Hematopoietic multipotent progenitor cell treated with erythropoietin and hydrocortisone succinate and interleukin-3 and kit ligand, for 17 days (in vitro differentiated cells): ENCODE data around the gene PPP2R2C.
A peak's percentile ranks its signal among the peaks of the same experiment; 100 is the strongest.

Source experiments
- DNase-seq: peaks from one replicate; pipeline ENCODE4 v3.0.0-alpha.2; 2015; ENCODE audit warnings: low spot score

Gene PPP2R2C

DNA sequence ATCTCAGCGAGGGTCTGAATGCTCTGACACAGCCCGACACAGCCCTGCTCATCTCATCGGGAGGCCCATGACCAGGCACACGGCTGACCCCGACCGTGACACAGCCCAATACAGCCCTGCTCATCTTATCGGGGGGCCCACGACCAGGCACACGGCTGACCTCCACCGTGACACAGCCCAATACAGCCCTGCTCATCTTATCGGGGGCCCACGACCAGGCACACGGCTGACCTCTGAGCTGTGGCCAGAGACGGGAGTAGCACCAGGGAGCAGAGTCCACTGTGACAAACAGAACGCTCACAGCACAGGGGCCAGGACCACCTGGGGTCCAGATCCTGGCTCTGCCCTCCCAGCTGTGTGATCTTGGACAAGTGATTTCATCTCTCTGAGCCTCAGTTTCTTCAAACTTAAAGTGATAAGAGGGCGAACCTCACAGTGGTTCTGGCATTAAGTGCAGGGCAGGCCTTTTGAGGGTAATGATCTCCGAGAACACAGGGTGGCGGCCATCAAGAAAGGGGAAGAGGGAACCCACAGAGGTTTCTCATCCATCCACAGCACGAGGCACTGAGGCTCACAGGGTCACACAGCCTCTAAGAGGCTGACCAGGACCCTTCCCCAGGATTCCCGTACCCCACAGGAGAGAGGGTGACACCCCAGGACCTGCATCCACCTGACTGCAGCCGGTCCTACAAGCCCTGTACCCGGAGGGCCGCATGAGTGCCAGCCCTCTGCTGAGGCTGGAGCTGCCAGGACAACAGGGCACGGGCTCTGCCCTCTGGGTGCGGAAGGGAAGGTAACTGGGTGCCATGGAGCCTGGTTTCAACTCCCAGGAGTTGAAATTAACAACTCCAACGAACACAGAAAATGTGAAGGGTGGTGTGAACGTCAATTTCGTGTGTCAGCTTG is 142.7 kb downstream of the PPP2R2C start:
- DNase-seq: no peak

DNA sequence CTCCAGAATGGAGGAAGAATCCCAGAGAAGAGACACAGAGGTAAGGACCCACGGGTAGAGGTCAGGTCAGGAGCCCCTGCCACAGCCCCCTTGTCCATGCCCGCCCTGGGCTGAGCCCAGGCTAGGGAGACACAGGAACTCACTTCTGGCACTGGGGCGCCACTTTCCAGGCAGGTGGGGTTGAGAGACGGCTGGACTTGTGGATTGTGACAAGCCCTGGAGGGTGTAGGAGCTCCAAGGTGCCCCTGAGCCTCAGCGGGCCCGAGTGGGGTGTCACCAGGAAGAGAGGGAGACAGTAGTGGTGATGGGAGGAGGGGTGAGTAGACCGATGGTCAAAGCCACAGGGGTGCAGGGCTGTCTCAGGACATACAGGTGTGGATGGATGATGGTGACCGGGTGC is 143.9 kb downstream of the PPP2R2C start:
- DNase-seq: no peak

DNA sequence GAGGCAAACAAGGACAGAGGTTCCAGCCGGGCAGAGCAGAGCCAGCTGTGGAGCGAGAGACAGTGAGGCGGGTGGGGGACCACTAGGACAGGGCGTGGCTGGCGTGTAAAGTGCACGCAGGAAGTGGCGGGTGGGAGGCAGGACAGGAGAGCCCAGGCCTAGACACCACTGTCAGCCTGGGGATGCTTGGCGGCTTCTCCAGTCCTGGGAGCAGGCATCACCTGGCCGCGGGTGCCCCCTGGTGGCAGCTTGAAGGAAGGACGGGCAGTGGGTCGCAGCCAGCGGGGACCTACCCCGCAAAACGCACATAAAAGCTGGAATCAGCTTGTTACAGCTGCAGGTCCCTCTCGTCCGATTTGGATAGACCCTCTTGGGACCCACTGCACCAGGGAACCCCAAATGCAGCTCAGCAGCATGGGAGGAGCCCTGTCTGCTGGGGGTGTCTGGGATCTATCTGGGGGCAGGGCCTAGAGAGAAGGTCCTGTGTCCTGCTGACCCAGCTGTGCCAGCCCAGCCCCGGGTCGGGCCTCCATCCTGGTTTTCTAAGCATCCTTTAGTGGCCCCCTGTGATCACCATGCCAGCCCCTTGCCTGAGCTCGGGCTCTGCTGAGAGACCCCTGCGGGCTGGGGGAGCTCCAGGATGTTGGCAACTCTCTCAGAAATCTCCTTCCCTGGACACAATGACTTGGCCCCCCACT is 145.0 kb downstream of the PPP2R2C start:
- peak; percentile 65 for DNase-seq

DNA sequence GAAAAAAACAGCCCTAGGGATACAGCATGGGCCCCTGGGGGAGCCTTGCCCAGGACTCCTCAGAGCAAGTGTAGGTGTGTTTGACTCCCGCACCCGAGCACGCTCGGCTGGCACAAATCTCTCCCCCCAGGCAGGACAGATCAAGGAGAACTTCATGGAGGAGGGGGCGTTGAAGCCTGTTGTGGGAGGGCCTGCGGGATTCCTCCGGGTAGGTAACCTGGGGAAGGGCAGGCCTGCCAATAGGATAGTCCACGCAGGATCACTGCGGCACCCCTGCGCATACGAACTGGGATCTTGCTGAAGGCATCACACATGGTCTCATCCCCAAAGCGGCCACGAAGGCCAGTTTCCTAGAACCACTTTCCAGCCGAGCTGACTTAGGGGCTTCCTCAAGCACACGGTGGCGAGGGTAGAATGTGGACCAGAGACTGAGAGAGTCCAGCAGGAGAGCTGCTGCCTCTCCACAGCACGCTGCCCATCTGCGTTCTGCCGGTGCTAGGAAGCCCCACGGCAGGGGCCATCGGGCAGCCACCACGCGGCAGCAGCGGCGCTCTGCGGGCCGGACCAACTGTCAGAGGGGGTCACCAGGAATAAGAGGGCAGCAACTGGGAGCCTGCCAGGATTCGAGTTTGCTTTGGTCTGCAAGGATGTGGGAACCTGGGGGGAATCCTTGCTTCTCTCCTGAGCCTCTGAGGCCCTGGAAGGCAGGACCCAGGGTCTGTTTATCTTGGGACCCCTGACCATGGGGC is 145.9 kb downstream of the PPP2R2C start:
- no peak for DNase-seq

DNA sequence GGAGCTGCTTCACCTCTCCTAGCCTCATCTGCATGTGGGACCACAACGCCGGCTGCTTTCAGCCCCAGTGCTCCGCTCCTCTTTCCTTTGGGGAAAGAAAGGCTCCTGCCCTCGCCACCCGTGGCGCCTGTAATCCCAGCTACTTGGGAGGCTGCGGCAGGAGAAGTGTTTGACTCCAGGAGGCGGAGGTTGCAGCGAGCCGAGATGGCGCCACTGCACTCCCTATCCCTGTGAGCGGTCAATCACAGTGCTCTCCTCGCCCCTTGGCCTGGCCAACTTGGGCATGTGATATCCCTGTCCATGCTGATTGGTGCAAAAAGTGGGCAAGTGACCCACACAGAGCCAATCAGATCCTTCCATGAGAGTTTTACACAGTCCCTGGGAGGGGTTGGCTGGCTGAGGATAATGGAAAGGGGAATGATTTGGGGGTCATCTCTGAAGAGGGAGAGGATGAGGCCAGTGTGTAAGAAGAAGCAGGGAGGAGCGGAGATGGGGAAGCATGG is 146.6 kb downstream of the PPP2R2C start:
- no peak for DNase-seq

DNA sequence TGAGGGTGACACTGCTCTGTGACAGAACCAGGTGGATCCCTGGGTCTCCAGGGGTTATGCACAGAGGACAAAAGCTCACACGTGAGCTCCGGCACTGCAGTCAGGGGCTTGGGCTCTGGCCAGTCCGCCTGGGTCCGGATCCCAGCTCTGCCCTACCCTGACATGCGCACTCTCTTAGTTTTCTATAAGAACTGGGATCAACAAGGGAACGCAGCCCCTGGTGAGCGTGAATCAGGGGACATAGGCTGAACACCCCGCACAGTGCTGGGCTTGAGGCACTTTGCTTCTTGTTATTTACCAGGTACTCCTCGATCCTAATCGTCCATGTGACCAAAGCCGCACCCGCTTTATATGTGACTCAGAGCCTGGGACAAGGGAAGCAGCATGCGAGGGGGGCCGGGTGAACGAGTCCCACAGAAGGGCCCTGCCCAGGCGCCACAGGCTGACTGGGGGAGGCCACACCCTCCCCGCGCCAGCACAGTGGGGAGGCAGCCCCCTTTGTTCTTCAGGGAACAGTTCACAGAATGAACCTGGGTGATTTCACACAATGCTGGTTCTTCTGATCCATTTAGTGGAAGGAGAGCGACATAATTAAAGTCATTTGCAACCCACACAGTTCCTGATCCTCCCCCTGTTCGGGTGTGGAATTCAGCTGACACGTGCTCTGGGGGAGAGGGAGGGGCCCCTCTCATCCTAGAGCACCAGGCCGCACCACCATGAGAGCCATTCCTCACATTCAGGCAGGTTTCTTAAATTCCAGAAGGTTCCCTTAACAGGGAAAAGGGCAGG is 147.2 kb downstream of the PPP2R2C start:
- DNase-seq: no peak

DNA sequence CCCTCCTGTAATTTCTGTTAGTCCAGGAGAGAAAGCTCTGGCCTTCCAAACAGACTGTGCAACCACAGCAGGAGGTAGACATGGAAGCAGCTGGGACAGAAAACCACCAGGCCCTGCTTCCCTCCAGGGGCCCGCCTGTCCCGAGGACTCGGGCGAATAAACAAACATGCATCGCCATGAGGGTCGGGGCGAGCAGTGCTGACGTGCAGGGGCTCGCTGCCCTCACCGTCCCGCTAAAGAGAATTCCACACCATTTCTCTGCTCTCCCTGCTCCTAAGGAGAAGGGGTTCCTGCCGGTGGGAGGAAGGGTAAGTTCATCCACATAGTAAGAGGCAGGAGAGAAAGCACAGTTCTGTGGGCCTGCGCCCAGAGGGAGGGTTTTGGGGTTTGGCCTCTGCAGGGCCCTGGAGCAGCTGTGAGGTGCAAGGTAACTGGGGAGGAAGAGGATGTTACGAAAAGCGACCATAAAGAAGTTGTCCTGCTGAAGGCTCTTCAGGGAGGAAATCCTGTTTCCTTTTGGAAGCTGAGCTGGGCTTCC is 147.9 kb downstream of the PPP2R2C start:
- no peak for DNase-seq

DNA sequence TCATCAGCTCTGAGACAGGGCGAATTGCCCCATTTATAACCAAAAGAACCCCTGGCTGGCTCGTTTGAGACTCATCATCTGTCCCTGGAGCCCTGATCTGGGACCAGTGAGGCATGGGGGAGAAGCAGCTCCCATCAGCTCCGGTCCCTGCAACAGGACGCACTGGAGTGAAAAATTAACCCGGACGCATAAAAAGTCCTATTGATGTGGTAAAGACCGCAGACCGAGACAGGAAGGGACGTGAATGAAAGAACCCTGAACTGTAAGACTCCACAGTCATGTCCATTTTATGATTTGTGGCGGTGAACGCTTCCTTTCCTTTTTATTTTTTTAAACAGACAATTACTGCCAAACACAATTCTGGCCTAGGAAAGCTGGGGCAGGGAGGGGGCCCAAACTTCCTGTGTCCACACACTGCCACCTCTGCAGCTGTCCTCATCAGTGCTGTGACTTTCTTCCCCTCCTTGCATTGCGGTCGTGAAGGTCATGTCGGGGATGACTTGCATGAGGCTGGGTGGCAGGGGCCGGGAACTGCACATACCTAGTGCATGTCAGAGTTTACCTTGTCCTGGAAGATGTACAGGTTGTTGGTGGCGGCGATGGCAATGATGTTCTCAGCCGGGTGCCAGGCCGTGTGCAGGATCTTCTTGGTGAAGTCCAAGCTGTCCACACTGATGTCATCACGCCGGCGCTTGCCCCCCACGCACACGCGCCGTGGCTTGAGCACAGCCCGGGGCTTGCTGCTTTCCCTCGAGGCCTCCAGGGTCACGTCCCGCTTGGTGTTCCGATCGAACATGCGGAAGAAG is 149.4 kb downstream of the PPP2R2C start:
- no peak for DNase-seq

DNA sequence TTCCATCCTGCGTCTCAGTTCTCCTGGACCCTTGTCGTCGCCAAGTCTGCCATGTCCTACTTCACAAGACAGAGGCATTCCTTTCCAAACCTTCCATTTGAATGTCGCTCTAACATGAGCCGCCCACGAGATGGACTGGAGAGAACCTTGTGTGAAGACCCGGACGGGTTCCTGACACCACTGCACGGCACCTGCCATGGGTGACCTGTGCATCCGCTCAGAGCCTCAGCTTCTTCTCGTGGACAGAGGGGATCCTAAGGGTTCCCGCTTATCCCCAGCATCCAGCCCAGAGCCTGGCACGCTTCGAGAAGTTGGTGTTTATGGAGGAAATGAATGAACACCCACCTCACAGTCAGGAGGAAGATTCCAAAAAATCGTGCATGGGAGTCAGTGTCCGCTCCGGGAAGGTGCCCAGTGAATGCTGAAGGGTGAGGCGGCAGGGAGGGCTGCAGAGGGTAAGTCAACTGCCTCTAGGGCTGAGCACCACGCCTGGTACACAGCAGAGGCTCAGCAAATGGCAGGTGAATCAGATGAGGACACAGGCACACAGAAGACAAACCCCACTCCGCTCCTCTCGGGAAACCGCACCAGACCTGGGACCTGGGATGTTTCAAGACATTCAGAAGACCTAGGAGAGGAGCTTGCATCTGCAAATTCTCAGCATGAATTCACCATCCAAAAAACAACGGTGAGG is 150.2 kb downstream of the PPP2R2C start:
- DNase-seq: no peak

DNA sequence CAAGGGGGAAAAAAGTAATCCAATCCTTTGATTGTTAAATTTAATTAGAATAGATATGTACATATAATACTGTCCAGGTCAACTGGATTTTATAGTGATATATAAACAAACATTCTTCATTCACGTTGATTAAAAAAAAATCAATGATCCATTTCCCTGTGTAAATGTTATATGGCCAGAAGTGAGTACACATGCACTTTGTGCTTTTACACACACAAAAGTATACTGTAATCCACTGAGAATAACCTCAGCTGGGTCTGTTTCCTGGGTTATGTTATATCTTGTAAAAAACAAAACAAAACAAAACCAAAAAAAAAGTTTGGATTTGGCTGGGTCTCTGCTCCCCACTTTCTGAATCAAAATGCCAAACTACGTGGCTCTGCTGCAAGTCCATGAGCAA is 151.1 kb downstream of the PPP2R2C start:
- no peak for DNase-seq

DNA sequence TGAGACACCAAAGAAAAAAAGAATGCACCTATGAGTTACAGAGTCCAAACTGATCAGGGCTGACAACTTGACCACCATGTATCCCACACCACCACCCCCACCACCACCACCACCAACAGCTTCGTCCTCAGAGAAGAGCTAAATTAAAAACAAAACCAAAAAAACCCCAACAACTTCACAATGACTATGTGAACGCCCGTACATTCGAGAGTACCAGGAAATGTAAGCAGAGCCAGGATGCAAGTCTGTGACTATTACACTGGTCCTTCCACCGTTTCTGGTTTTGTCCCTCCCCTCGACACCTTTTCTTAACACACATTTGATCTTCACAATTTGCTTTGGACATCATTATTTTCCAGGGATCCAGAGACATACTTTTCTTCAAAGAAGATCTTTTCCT is 151.8 kb downstream of the PPP2R2C start:
- no peak for DNase-seq

DNA sequence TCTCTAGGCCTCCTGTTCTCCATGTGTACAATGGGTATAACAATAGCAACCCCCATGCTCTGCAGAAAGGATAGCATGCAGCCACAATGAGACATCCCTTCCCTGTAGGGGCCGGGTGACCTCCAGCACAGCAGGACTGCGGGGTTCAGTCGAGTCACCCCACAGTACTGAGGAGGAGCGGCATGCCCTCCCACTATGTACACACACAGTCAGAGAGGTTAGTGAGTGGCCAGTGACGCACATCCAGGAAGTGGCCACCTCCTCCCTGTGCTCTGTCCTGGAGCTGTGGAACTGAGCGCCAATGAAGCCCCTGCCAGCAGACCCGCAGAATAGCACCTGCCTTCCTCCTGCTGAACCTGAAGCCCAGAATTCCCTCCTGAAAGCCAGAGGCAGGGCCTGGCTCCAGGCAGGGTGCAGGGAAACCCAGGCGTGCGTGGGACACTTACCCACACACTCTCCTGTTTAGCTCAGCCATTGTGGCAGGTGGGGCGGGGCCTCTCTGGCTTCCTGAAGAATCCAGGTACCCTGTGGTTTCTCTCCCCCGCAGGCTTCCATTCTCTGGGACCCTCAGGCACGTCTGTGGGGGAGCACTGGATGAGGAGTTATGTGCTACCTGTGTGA is 152.8 kb downstream of the PPP2R2C start:
- DNase-seq: no peak

DNA sequence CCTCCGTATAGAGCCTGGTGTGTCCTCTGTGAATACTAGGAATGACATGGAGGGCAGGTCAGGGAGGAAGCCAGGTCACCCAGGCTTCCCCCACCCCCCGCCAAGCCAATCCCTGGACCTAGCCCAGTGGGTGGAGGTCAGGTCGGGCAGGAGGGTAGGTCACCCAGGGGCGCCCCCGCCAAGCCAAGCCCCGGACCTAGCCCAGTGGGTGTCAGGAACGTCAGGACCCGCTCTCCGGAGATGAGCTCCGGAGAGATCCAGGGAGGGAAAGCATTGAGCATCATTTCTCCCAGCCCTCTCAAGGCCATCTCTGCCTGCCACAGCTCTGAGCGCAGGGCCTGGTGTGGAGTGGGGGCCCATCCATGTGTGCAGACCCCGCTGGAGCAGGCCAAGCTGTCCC is 154.2 kb downstream of the PPP2R2C start:
- DNase-seq: no peak

DNA sequence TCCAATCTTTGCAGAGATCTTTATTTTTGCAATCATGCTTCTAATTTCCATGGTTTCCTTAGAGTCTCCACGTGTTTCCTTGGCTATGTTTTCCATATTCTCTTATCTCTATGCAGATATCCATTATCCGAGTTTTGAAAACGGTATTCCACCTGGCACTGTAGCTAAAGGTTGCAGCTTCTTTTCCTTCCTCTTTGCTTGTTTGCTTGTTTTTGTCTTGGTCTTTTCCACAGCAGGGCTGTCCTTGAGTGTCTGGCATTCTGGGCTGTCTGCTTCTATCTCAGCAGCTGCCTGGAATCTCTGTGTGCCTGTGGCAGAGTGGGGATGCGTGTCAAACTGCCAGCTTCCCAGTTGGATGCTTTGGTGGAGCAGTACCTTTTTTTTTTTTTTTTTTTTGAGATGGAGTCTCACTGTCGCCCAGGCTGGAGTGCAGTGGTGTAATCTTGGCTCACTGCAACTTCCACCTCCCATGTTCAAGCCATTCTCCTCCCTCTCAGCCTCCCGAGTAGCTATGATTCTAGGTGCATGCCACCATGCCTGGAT is 155.9 kb downstream of the PPP2R2C start:
- DNase-seq: no peak

DNA sequence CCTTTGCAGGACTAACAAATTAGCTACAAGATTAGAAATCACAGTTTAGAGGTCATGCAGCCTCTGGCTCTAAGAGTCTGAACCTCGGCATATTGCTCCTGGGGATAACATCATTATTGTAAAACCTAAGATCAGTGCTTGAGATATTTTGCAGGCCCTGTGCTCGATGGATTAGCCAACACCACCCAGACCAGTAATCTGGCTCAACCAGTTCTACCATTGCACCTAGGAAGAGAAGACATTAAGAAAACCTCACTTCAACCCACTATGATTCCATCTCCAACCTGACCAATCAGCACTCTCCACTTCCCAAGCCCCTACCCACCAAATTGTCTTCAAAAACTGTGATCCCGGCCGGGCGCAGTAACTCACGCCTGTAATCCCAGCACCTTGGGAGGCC is 159.2 kb downstream of the PPP2R2C start:
- no peak for DNase-seq

DNA sequence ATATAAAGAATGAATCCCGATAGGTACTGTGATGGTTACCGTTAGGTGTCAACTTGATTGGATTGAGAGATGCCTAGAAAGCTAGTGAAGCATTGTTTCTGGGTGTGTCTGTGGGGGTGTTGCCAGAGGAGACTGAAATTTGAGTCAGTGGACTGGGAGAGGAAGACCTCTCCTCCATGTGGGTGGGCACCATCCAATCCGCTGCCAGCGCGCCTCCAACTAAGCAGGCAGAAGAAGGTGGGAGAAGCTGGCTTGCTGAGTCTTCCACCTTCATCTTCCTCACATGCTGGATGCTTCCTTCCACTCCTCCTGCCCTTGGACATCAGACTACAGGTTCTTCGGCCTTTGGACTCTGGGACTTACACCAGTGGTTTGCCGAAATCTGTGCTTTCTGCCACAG is 162.6 kb downstream of the PPP2R2C start:
- DNase-seq: no peak

DNA sequence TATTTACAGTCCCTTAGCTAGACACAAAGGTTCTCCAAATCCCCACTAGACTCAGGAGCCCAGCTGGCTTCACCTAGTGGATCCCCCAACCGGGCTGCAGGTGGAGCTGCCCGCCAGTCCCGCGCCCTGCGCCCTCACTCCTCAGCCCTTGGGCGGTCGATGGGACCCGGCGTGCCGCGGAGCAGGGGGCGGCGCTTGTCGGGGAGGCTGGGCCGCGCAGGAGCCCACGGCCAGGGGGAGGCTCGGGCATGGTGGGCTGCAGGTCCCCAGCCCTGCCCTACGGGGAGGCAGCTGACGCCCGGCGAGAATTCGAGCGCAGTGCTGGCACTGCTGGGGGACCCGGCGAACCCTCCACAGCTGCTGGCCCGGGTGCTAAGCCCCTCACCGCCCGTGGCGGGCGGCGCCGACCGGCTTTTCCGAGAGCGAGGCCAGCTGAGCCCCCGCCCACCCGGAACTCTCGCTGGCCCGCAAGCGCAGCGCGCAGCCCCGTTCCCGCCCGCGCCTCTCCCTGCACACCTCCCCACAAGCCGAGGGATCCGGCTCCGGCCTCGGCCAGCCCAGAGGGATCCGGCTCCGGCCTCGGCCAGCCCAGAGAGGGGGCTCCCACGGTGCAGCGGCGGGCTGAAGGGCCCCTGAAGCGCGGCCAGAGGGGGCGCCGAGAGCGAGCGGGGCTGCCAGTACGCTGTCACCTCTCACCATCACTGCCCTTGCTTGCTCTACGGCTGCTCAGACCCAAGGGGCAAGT is 163.3 kb downstream of the PPP2R2C start:
- no peak for DNase-seq

DNA sequence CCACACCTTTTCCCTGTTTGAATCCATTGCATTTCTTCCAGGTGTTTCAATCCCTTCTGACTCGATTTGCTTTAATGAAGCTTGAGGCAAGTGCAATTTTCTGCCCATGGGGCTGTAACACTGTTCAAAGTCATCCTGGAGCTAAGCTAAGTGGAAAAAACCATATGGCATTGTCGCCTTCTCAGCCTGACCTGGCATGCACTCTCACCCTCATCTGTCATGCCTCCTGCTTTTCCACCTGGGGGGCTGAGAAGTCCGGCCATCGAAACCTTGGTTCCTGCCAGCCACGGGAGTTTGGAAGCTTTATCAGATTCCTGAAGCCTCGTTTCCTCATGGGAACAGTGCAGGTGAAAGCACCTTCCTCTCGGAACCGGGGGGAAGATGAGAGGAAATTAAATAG is 164.5 kb downstream of the PPP2R2C start:
- DNase-seq: no peak

DNA sequence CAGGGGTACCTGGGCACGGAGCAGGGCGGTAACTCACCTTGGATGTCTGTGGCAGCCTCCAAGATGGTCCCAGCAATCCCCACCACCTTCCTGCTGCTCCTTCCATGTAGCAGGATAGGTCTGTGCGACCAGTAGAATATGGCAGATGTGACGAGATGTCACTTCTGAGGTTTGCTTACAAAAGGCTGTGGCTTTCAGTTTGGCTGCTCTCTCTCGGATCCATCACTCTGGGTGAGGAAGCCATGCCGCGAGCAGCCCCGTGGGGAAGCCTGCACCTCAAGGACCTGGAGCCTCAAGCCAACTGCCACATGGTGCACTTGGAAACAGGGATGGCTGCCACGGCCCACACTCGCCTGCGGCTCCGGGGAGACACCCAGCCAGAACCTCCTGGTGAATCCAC is 165.2 kb downstream of the PPP2R2C start:
- DNase-seq: no peak
